ENCODE data around the gene CCDC150. TPM values are rescaled to one million over a fixed set of nuclear protein-coding genes. Genes with fewer than 3 reads are reported as not detected.
"Not testable (repeated sequence)": the region's sequence is repeated elsewhere in the genome, so short reads cannot be mapped to it uniquely, and the experiment has no call there.

CCDC150 gene
- total RNA-seq, 1 experiment from 2014 or later, result 34.0 TPM

GRCh38 chr2:196606516-196606915, 33.0 kb upstream of the CCDC150 start:
- no peaks in the 10 kb centered on the region for H3K27me3 Mint-ChIP-seq (ENCODE audit: insufficient read depth, unreplicated experiment)
- ChIA-PET CTCF (no interaction called here), POLR2A (no interaction called here)
- intact Hi-C loops (cut with micrococcal nuclease; ENCODE audit: unreplicated experiment), result no loop called here
- H3K27ac Mint-ChIP-seq (ENCODE audit: unreplicated experiment), result no peak overlapping the region
- no peaks in the 10 kb centered on the region for H3K27me3 ChIP-seq (replicated peaks; ENCODE audit: control insufficient read depth, insufficient read depth, low read length)
- no peaks in the 10 kb centered on the region for H3K9me3 ChIP-seq
- no peak overlapping the region for H3K4me3 Mint-ChIP-seq (ENCODE audit: unreplicated experiment)
- no peak for DNase-seq
- H3K36me3 ChIP-seq (ENCODE audit: control insufficient read depth, insufficient read depth, low read length), result no peaks in the 10 kb centered on the region
- H3K36me3 Mint-ChIP-seq (ENCODE audit: insufficient read depth, unreplicated experiment), result no peaks in the 10 kb centered on the region
- H3K9me3 Mint-ChIP-seq (ENCODE audit: unreplicated experiment), result no peaks in the 10 kb centered on the region
- H3K4me3 ChIP-seq (ENCODE audit: low read depth, low read length), result no peak overlapping the region
- no peaks in the 10 kb centered on the region for H3K4me1 ChIP-seq
- no peaks in the 10 kb centered on the region for H3K4me1 Mint-ChIP-seq (ENCODE audit: low read depth, unreplicated experiment)
- no TSS peak for BruUV-seq (replicated peaks)
- TF ChIP-seq CTCF (IDR thresholded peaks at IDR 0.05; ENCODE audit: insufficient read depth in 1 of 2, low read depth in 1 of 2, low read length in 1 of 2, severe bottlenecking in 1 of 2, unreplicated experiment in 1 of 2), result no peak

- no peaks in the 10 kb centered on the region for H3K36me3 ChIP-seq (ENCODE audit: control insufficient read depth, insufficient read depth, low read length)
- H3K27me3 ChIP-seq (replicated peaks; ENCODE audit: control insufficient read depth, insufficient read depth, low read length), result no peaks in the 10 kb centered on the region
- intact Hi-C loops (cut with micrococcal nuclease; ENCODE audit: unreplicated experiment), result no loop called here
- H3K4me1 ChIP-seq, result no peaks in the 10 kb centered on the region
- H3K27ac Mint-ChIP-seq (ENCODE audit: unreplicated experiment), result no peak overlapping the region
- no peak for DNase-seq
- TF ChIP-seq CTCF (IDR thresholded peaks at IDR 0.05; ENCODE audit: insufficient read depth in 1 of 2, low read depth in 1 of 2, low read length in 1 of 2, severe bottlenecking in 1 of 2, unreplicated experiment in 1 of 2), result no peak
- no peaks in the 10 kb centered on the region for H3K9me3 ChIP-seq
- POLR2A ChIA-PET, result no interaction called here
- H3K9me3 Mint-ChIP-seq (ENCODE audit: unreplicated experiment), result no peaks in the 10 kb centered on the region
- CTCF ChIA-PET, result no interaction called here
- H3K4me1 Mint-ChIP-seq (ENCODE audit: low read depth, unreplicated experiment), result no peaks in the 10 kb centered on the region
- no TSS peak for BruUV-seq (replicated peaks)
- H3K27me3 Mint-ChIP-seq (ENCODE audit: insufficient read depth, unreplicated experiment), result no peaks in the 10 kb centered on the region
- H3K36me3 Mint-ChIP-seq (ENCODE audit: insufficient read depth, unreplicated experiment), result no peaks in the 10 kb centered on the region
- H3K4me3 Mint-ChIP-seq (ENCODE audit: unreplicated experiment), result no peak overlapping the region
- H3K4me3 ChIP-seq (ENCODE audit: low read depth, low read length), result no peak overlapping the region
Measured at GRCh38 chr2:196607073-196607472, 32.4 kb upstream of the CCDC150 start.

GRCh38 chr2:196607896-196608295, 31.6 kb upstream of the CCDC150 start:
- H3K36me3 Mint-ChIP-seq (ENCODE audit: insufficient read depth, unreplicated experiment); CTCF ChIA-PET; H3K4me1 Mint-ChIP-seq (ENCODE audit: low read depth, unreplicated experiment): not testable (repeated sequence)

GRCh38 chr2:196609806-196610205, 29.7 kb upstream of the CCDC150 start:
- Mint-ChIP-seq H3K9me3 (ENCODE audit: unreplicated experiment) (no peaks in the 10 kb centered on the region), H3K4me1 (ENCODE audit: low read depth, unreplicated experiment) (no peaks in the 10 kb centered on the region), H3K27me3 (ENCODE audit: insufficient read depth, unreplicated experiment) (no peaks in the 10 kb centered on the region), H3K27ac (ENCODE audit: unreplicated experiment) (no peak overlapping the region), H3K4me3 (ENCODE audit: unreplicated experiment) (no peak overlapping the region), H3K36me3 (ENCODE audit: insufficient read depth, unreplicated experiment) (no peaks in the 10 kb centered on the region)
- ChIA-PET CTCF (no interaction called here), POLR2A (no interaction called here)
- no peak overlapping the region for H3K4me3 ChIP-seq (ENCODE audit: low read depth, low read length)
- H3K36me3 ChIP-seq (ENCODE audit: control insufficient read depth, insufficient read depth, low read length), result no peaks in the 10 kb centered on the region
- no peaks in the 10 kb centered on the region for H3K9me3 ChIP-seq
- intact Hi-C loops (cut with micrococcal nuclease; ENCODE audit: unreplicated experiment), result no loop called here
- BruUV-seq (replicated peaks), result no TSS peak
- no peaks in the 10 kb centered on the region for H3K27me3 ChIP-seq (replicated peaks; ENCODE audit: control insufficient read depth, insufficient read depth, low read length)
- no peak for TF ChIP-seq CTCF (IDR thresholded peaks at IDR 0.05; ENCODE audit: insufficient read depth in 1 of 2, low read depth in 1 of 2, low read length in 1 of 2, severe bottlenecking in 1 of 2, unreplicated experiment in 1 of 2)
- DNase-seq, result no peak
- no peaks in the 10 kb centered on the region for H3K4me1 ChIP-seq

More at GRCh38 chr2:196607896-196608295, 31.6 kb upstream of the CCDC150 start:
- H3K27ac Mint-ChIP-seq (ENCODE audit: unreplicated experiment); H3K9me3 Mint-ChIP-seq (ENCODE audit: unreplicated experiment); H3K4me1 ChIP-seq; intact Hi-C loops (cut with micrococcal nuclease; ENCODE audit: unreplicated experiment); H3K27me3 Mint-ChIP-seq (ENCODE audit: insufficient read depth, unreplicated experiment); H3K36me3 ChIP-seq (ENCODE audit: control insufficient read depth, insufficient read depth, low read length); POLR2A ChIA-PET; H3K4me3 Mint-ChIP-seq (ENCODE audit: unreplicated experiment); DNase-seq; BruUV-seq (replicated peaks); H3K27me3 ChIP-seq (replicated peaks; ENCODE audit: control insufficient read depth, insufficient read depth, low read length); H3K9me3 ChIP-seq; H3K4me3 ChIP-seq (ENCODE audit: low read depth, low read length): not testable (repeated sequence)

All from Caco-2 (cell line).